ENCODE results near the gene ITPK1. TPM values are rescaled to one million over a fixed set of nuclear protein-coding genes. Genes with fewer than 3 reads are reported as not detected.

Gene ITPK1
- total and polyA plus RNA-seq, 2 experiments from 2014 or later: 35.9 to 101 TPM

GRCh38 chr14:93035917-93036651, 79.6 kb downstream of the ITPK1 start:
- Mint-ChIP-seq H3K36me3 (ENCODE audit: low read depth) (no peaks in the 10 kb centered on the region), H3K4me1 (peaks cover 72% of the 10 kb centered on the region), H3K27ac (peak overlapping the region; percentile 40; the same call in 1 of the 2 replicates), H3K9me3 (no peaks in the 10 kb centered on the region), H3K4me3 (no peak overlapping the region), H3K27me3 (ENCODE audit: insufficient read depth, low read depth, poor library complexity) (peaks cover 22% of the 10 kb centered on the region)
- H3K4me1 ChIP-seq (ENCODE audit: insufficient read depth): peaks cover 46% of the 10 kb centered on the region
- H3K27me3 ChIP-seq (ENCODE audit: insufficient read depth): no peaks in the 10 kb centered on the region
- DNase-seq (ENCODE audit: low spot score) (no peak), ATAC-seq (no peak)
- peaks cover 4% of the 10 kb centered on the region; the same call in 1 of the 2 replicates for H4K20me1 ChIP-seq (replicated peaks; ENCODE audit: insufficient read depth)
- H3K27ac ChIP-seq (ENCODE audit: low read depth): no peak overlapping the region
- no peaks in the 10 kb centered on the region for H3K36me3 ChIP-seq (ENCODE audit: insufficient read depth)
- TF ChIP-seq REST (IDR thresholded peaks at IDR 0.05; ENCODE audit: unreplicated experiment) (no peak), CREB1 (CRISPR knock-in tag; IDR thresholded peaks at IDR 0.05; ENCODE audit: low read depth) (no peak), POLR2AphosphoS5 (IDR thresholded peaks at IDR 0.05; ENCODE audit: low read depth) (no peak)
- no peak overlapping the region for H3K4me3 ChIP-seq
- no peaks in the 10 kb centered on the region for H3K9me2 ChIP-seq (ENCODE audit: insufficient read depth)
- H3K79me2 ChIP-seq (replicated peaks; ENCODE audit: insufficient read depth): peaks cover 80% of the 10 kb centered on the region
- H3F3A ChIP-seq (replicated peaks; ENCODE audit: low read depth): no peaks in the 10 kb centered on the region
- no peak overlapping the region for H3K4me2 ChIP-seq
- no peak overlapping the region for H2AFZ ChIP-seq

GRCh38 chr14:93035585-93035916, 80.2 kb downstream of the ITPK1 start:
- H3K9me2 ChIP-seq (ENCODE audit: insufficient read depth): no peaks in the 10 kb centered on the region
- H3K79me2 ChIP-seq (replicated peaks; ENCODE audit: insufficient read depth): peaks cover 80% of the 10 kb centered on the region
- ATAC-seq: no peak
- no peak for TF ChIP-seq ZNF114 (CRISPR knock-in tag; IDR thresholded peaks at IDR 0.05)
- no peak for TF ChIP-seq EZH2phosphoT487 (IDR thresholded peaks at IDR 0.05; ENCODE audit: unreplicated experiment)
- TF ChIP-seq CREB1 (CRISPR knock-in tag; IDR thresholded peaks at IDR 0.05; ENCODE audit: low read depth): no peak
- TF ChIP-seq JUNB (IDR thresholded peaks at IDR 0.05; ENCODE audit: unreplicated experiment): no peak
- no peak for TF ChIP-seq EZH2 (IDR thresholded peaks at IDR 0.05; ENCODE audit: low read depth, unreplicated experiment)
- no peaks in the 10 kb centered on the region for H3F3A ChIP-seq (replicated peaks; ENCODE audit: low read depth)
- H3K4me3 ChIP-seq: no peak overlapping the region
- peaks cover 4% of the 10 kb centered on the region; the same call in 1 of the 2 replicates for H4K20me1 ChIP-seq (replicated peaks; ENCODE audit: insufficient read depth)
- Mint-ChIP-seq H3K9me3 (no peaks in the 10 kb centered on the region), H3K27me3 (ENCODE audit: insufficient read depth, low read depth, poor library complexity) (peaks cover 20% of the 10 kb centered on the region), H3K4me3 (no peak overlapping the region), H3K36me3 (ENCODE audit: low read depth) (no peaks in the 10 kb centered on the region), H3K27ac (no peak overlapping the region), H3K4me1 (peaks cover 71% of the 10 kb centered on the region)
- H3K4me2 ChIP-seq: no peak overlapping the region
- no peak for DNase-seq (ENCODE audit: low spot score)
- H3K36me3 ChIP-seq (ENCODE audit: insufficient read depth): no peaks in the 10 kb centered on the region
- no peak overlapping the region for H2AFZ ChIP-seq
- no peaks in the 10 kb centered on the region for H3K27me3 ChIP-seq (ENCODE audit: insufficient read depth)
- no peak overlapping the region for H3K27ac ChIP-seq (ENCODE audit: low read depth)
- peaks cover 42% of the 10 kb centered on the region for H3K4me1 ChIP-seq (ENCODE audit: insufficient read depth)

Measured in GM23338 (cell line).